Osteoblast (primary cell): Measurements from ENCODE around the gene SLC10A3. TPM values are rescaled to one million over a fixed set of nuclear protein-coding genes. Genes with fewer than 3 reads are reported as not detected.

Source experiments
- small RNA-seq: library from RNA; depleted of rRNA; stranded (forward); fragments of <200 nt; gene quantifications from one replicate; pipeline ENCODE3, GENCODE V24; 2012
- total RNA-seq: library from RNA; depleted of rRNA; stranded (reverse); fragments of >200 nt; gene quantifications from 2 replicates; pipeline ENCODE4 v1.2.3, GENCODE V29; 2012

The SLC10A3 gene
- total RNA-seq, 1 donor: 36.2 TPM

Small RNA genes lying within 50 kb of the gene (small RNA-seq; reads per million reads assigned to genes)
- gene MIR6858 (0.37 reads per million), gene RN7SL697P (not detected)

Other genes starting within 250 kb of the SLC10A3 start
- gene OPN1MW3, start 233.0 kb downstream of the SLC10A3 start, total RNA-seq: not detected in 2 replicates
- not detected in 2 replicates for gene TEX28, start 195.5 kb downstream of the SLC10A3 start, total RNA-seq
- not detected in 2 replicates for gene TKTL1, start 194.8 kb downstream of the SLC10A3 start, total RNA-seq
- 2,632 and 3,431 TPM in 2 replicates for gene FLNA, start 116.0 kb downstream of the SLC10A3 start, total RNA-seq
- gene EMD, start 111.3 kb downstream of the SLC10A3 start, total RNA-seq: 28.0 and 29.7 TPM in 2 replicates
- 1,832 and 2,517 TPM in 2 replicates for gene RPL10, start 92.3 kb downstream of the SLC10A3 start, total RNA-seq
- 58.9 and 74.6 TPM in 2 replicates for gene DNASE1L1, start 81.4 kb downstream of the SLC10A3 start, total RNA-seq
- 15.6 and 19.2 TPM in 2 replicates for gene TAFAZZIN, start 79.1 kb downstream of the SLC10A3 start, total RNA-seq
- gene ATP6AP1, start 62.0 kb downstream of the SLC10A3 start, total RNA-seq: 59.2 and 61.9 TPM in 2 replicates
- 67.5 and 74.6 TPM in 2 replicates for gene GDI1, start 53.5 kb downstream of the SLC10A3 start, total RNA-seq
- gene FAM50A, start 46.5 kb downstream of the SLC10A3 start, total RNA-seq: 46.0 and 48.1 TPM in 2 replicates
- 15.9 and 18.8 TPM in 2 replicates for gene PLXNA3, start 32.3 kb downstream of the SLC10A3 start, total RNA-seq
- gene LAGE3, start 11.3 kb downstream of the SLC10A3 start, total RNA-seq: 16.5 and 21.7 TPM in 2 replicates
- 30.4 and 31.5 TPM in 2 replicates for gene UBL4A, start 4.0 kb downstream of the SLC10A3 start, total RNA-seq
- gene FAM3A, start 25.6 kb upstream of the SLC10A3 start, total RNA-seq: 20.6 and 21.4 TPM in 2 replicates
- gene G6PD, start 56.2 kb upstream of the SLC10A3 start, total RNA-seq: 88.7 and 91.3 TPM in 2 replicates
- gene IKBKG, start 57.0 kb upstream of the SLC10A3 start, total RNA-seq: 16.8 and 18.5 TPM in 2 replicates
- not detected in 2 replicates for gene CTAG1A, start 94.5 kb upstream of the SLC10A3 start, total RNA-seq
- not detected in 2 replicates for gene CTAG1B, start 128.7 kb upstream of the SLC10A3 start, total RNA-seq
- 0.88 and 13.8 TPM in 2 replicates for gene CTAG2, start 162.9 kb upstream of the SLC10A3 start, total RNA-seq